Adrenal gland (tissue), 12 donors: ENCODE data around the gene U2SURP. TPM values are rescaled to one million over a fixed set of nuclear protein-coding genes. Genes with fewer than 3 reads are reported as not detected.

Experiments
- DNase-seq, 7 donors: peaks; one replicate each; pipeline ENCODE4 v3.0.0-alpha.2; 2019 to 2020
- H3K27ac ChIP-seq, 5 donors: fragments of 200-600 bp; sonication (generic) in 4 of 5; 1 replicate in 3 of 5; 2 replicates in 2 of 5; pipeline versions ENCODE4 v1.5.1 to v1.8.0; 2016 to 2020; ENCODE audit warnings: mild to moderate bottlenecking in 1 of 5
- H3K27me3 ChIP-seq: fragments of 200-600 bp; 2 replicates; pipeline ENCODE4 v1.8.0; 2021
- H3K36me3 ChIP-seq, 2 donors: fragments of 200-600 bp; replicated peaks in 1 of 2; 1 replicate in 1 of 2; 2 replicates in 1 of 2; pipeline versions ENCODE4 v1.5.1 to v1.8.0; 2018 to 2022
- H3K4me1 ChIP-seq, 2 donors: fragments of 200-600 bp; replicated peaks in 1 of 2; 1 replicate in 1 of 2; 2 replicates in 1 of 2; pipeline versions ENCODE4 v1.5.1 to v1.8.0; 2018 to 2021
- H3K4me3 ChIP-seq, 4 donors: fragments of 200-600 bp; sonication (generic) in 3 of 4; one replicate each; pipeline ENCODE4 v1.5.1; 2016 to 2018
- H3K9me3 ChIP-seq, 3 donors: fragments of 200-600 bp; sonication (generic) in 1 of 3; replicated peaks in 1 of 3; 1 replicate in 2 of 3; 2 replicates in 1 of 3; pipeline versions ENCODE4 v1.5.1 to v1.8.0; 2016 to 2021
- POLR2A ChIP-seq, 2 donors: fragments of 450-650 bp; IDR thresholded peaks; one replicate each; pipeline ENCODE4 v1.6.1; 2017; ENCODE audit warnings: antibody characterized with exemption in 2 of 2, mild to moderate bottlenecking in 2 of 2, moderate library complexity in 1 of 2
- WGBS, 4 donors: extraction: QIAGEN DNeasy Blood & Tissue Kit in 2 of 4; methylation state at CpG; one replicate each; pipeline versions ENCODE4 v1.1.5 to v1.1.7; 2013 to 2017; 5-methylcytosine and 5-hydroxymethylcytosine counted together
- intact Hi-C, 2 donors: fragments of 100-400 bp; cut with DNase I; formaldehyde crosslinking; loops; one replicate each; pipeline versions ENCODE4 v1.14.1 to v1.15.0; 2022 to 2023
- polyA plus RNA-seq, 3 donors: library from polyadenylated mRNA; stranded (reverse); fragments of 200-250 nt in 2 of 3; fragments of 350-450 nt in 1 of 3; fragmentation: Illumina TruSeq in 1 of 3; extraction: RNeasy Lipid Tissue Mini Kit (QIAGEN cat#74804) in 1 of 3; gene quantifications; one replicate each; pipeline ENCODE4 v1.2.3, GENCODE V29; 2013 to 2014
- total RNA-seq, 9 donors: library from RNA; depleted of rRNA in 4 of 9; stranded (reverse); fragments of >200 nt in 4 of 9; fragments of 120-200 nt in 1 of 9; fragmentation: NEBNext Ultra II Directional in 1 of 9; extraction: Animal tissue kit (Norgen Biotek cat#: 25700) in 1 of 9; gene quantifications; one replicate each; pipeline versions ENCODE4 v1.1.0 to v1.2.4, GENCODE V29; 2013 to 2023
- TF ChIP-seq, protein P1 (sequence below), 6 experiments: fragments of 450-650 bp in 4 of 6; fragments of 200-600 bp in 2 of 6; sonication (generic) in 1 of 6; IDR thresholded peaks; 1 replicate in 5 of 6; 2 replicates in 1 of 6; pipeline versions ENCODE4 v1.5.1 to v1.8.0; 2016 to 2021; ENCODE audit warnings: antibody characterized with exemption in 6 of 6, mild to moderate bottlenecking in 2 of 6, moderate library complexity in 1 of 6
- donor health status: healthy with polysubstance abuse.
- donor health status: Bipolar disorder and iron deficiency.
- donor health status: DM: yes; HTN: yes; CAD: no.
- donor health status: DM: no; HTN: no; CAD: no.
- donor health status: DM: no; HTN: no; CAD: no.
- donor health status: DM: yes; HTN: yes; CAD: no.

Gene U2SURP
- total and polyA plus RNA-seq, 12 donors = 18.6 to 113 (median 56.4) TPM

DNA sequence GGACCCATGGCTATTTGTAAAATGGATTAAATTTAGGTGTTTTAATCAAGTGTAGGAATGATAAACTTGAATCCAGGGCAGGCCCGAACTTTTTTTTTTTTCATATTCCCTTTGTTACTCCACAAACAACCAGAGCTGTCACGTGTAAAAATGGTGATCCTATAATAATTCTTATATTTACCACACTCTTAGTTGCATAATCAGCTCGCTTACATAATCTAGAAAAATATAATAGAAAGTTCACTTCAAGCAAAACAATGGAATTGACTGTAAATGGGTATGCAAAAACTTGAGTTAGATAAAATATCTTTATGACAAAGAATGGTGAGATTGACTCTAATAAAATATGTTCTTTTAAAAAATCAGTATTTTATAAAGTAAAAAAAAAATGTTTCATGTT is 35.8 kb upstream of the U2SURP start:
- no peaks in the 10 kb centered on the region for H3K9me3 ChIP-seq
- H3K36me3 ChIP-seq = no peaks in the 10 kb centered on the region
- H3K27ac ChIP-seq = no peak overlapping the region
- DNase-seq = no peak
- 77 to 95% (median 85%) methylated on average over 3 of the region's 3 CpGs for WGBS, 4 donors
- no peaks in the 10 kb centered on the region for H3K4me1 ChIP-seq
- intact Hi-C loops = no loop called here
- H3K4me3 ChIP-seq = no peak overlapping the region
- TF ChIP-seq POLR2A (IDR thresholded peaks at IDR 0.05) = no peak
- TF ChIP-seq, protein P1, sequence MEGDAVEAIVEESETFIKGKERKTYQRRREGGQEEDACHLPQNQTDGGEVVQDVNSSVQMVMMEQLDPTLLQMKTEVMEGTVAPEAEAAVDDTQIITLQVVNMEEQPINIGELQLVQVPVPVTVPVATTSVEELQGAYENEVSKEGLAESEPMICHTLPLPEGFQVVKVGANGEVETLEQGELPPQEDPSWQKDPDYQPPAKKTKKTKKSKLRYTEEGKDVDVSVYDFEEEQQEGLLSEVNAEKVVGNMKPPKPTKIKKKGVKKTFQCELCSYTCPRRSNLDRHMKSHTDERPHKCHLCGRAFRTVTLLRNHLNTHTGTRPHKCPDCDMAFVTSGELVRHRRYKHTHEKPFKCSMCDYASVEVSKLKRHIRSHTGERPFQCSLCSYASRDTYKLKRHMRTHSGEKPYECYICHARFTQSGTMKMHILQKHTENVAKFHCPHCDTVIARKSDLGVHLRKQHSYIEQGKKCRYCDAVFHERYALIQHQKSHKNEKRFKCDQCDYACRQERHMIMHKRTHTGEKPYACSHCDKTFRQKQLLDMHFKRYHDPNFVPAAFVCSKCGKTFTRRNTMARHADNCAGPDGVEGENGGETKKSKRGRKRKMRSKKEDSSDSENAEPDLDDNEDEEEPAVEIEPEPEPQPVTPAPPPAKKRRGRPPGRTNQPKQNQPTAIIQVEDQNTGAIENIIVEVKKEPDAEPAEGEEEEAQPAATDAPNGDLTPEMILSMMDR (IDR thresholded peaks at IDR 0.05) = no peak
- peaks cover 19% of the 10 kb centered on the region for H3K27me3 ChIP-seq

GRCh38 chr3:142966808-142967207 is 34.6 kb upstream of the U2SURP start:
- H3K27ac ChIP-seq = no peak overlapping the region
- no peaks in the 10 kb centered on the region for H3K36me3 ChIP-seq
- no peak for TF ChIP-seq POLR2A (IDR thresholded peaks at IDR 0.05)
- TF ChIP-seq, protein P1 (IDR thresholded peaks at IDR 0.05) = no peak
- peaks cover 19% of the 10 kb centered on the region for H3K27me3 ChIP-seq
- intact Hi-C loops = no loop called here
- H3K4me3 ChIP-seq = no peak overlapping the region
- H3K4me1 ChIP-seq = no peaks in the 10 kb centered on the region
- no peak for DNase-seq
- WGBS, 4 donors = 85 to 92% (median 91%) methylated on average over 2 of the region's 2 CpGs
- no peaks in the 10 kb centered on the region for H3K9me3 ChIP-seq

DNA sequence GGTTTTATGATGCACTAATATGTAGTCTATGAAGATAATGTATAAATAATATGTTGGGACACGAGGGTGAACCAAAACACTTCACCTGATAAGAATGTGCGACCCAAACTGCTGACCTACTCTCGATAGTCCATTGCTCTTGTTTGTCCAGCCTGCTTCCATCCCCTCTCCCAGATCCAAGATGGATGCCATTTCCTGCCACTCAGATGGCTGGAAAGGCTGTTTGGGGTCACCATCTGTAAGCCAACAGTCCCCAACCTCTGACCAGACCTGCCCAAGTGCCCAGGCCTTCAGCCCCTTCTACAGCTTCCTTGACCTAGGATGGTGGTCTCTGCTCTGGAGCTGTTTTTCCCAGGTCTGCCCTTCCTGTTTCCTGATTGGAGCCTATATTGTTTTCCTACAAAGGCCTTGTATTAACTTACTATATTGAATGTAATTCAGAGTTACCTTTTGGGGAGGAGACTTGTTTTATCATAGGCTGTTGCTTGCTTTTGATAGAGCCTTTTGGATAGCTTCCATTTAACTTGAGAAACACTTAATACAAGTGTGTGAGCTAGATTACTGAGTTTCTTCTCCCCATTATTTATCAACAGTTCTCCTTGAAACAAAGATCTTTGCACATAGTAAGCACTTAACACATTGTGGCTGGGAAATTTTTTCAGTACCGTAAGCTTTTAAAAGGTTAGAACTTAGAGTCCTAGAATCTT is 32.9 kb upstream of the U2SURP start:
- DNase-seq = no peak
- no peak overlapping the region for H3K27ac ChIP-seq
- H3K9me3 ChIP-seq = no peaks in the 10 kb centered on the region
- H3K4me1 ChIP-seq = no peaks in the 10 kb centered on the region
- intact Hi-C loops = no loop called here
- 72 to 86% (median 80%) methylated on average over 4 of the region's 4 CpGs for WGBS, 4 donors
- H3K36me3 ChIP-seq = no peaks in the 10 kb centered on the region
- H3K27me3 ChIP-seq = peaks cover 5% of the 10 kb centered on the region
- no peak for TF ChIP-seq POLR2A (IDR thresholded peaks at IDR 0.05)
- TF ChIP-seq, protein P1 (IDR thresholded peaks at IDR 0.05) = no peak
- H3K4me3 ChIP-seq = no peak overlapping the region

- intact Hi-C loops = no loop called here
- WGBS, 4 donors = 72 to 78% (median 75%) methylated on average over 3 of the region's 3 CpGs
These were observed 29.9 kb upstream of the U2SURP start for GRCh38 chr3:142971431-142971830.

More at GRCh38 chr3:142971431-142971830, 29.9 kb upstream of the U2SURP start:
- no peak for DNase-seq
- H3K36me3 ChIP-seq = no peaks in the 10 kb centered on the region
- no peak for TF ChIP-seq POLR2A (IDR thresholded peaks at IDR 0.05)
- TF ChIP-seq, protein P1 (IDR thresholded peaks at IDR 0.05) = no peak
- no peak overlapping the region for H3K27ac ChIP-seq
- no peak overlapping the region for H3K4me3 ChIP-seq
- no peaks in the 10 kb centered on the region for H3K9me3 ChIP-seq
- H3K27me3 ChIP-seq = no peaks in the 10 kb centered on the region
- H3K4me1 ChIP-seq = peaks cover 0 to 4% of the 10 kb centered on the region in 2 donors
